DND-41 (cell line): ENCODE results near the gene GAREM2.

Experiments
- CTCF ChIP-seq: IDR thresholded peaks from 2 replicates; pipeline ENCODE4 v1.5.1; 2012; ENCODE audit warnings: borderline replicate concordance, low read length, moderate library complexity, mild to moderate bottlenecking; ENCODE audit not compliant: poor library complexity, severe bottlenecking; ENCODE audit errors: extremely low read depth
- EZH2 ChIP-seq: IDR thresholded peaks from 3 replicates; pipeline ENCODE4 v1.6.1; 2012; ENCODE audit warnings: borderline replicate concordance, low read depth, mild to moderate bottlenecking, moderate library complexity, low read length, inconsistent platforms; ENCODE audit not compliant: severe bottlenecking

- no peak for TF ChIP-seq CTCF
- TF ChIP-seq EZH2: no peak
These were observed 14.2 kb downstream of the GAREM2 start for GRCh38 chr2:26187114-26187513.
